GM23338 (cell line): ENCODE measurements around the gene GIGYF2. TPM values are rescaled to one million over a fixed set of nuclear protein-coding genes. Genes with fewer than 3 reads are reported as not detected.

Experiments used
- ATAC-seq: fragments of 200-7000 bp; cut with Tn5 transposase; 3 replicates; pipeline ENCODE4 v1.9.1; 2020
- DNase-seq: peaks from one replicate; pipeline ENCODE4 v3.0.0-alpha.2; 2015; ENCODE audit warnings: low spot score
- H2AFZ ChIP-seq: fragments of 200-600 bp; sonication (generic); 2 replicates; pipeline ENCODE4 v1.8.0; 2016; ENCODE audit warnings: antibody characterized with exemption, mild to moderate bottlenecking, moderate library complexity
- H3F3A ChIP-seq: fragments of 200-600 bp; sonication (generic); replicated peaks from 2 replicates; pipeline ENCODE4 v1.8.0; 2017; ENCODE audit warnings: antibody characterized with exemption, mixed run types, low read depth
- H3K27ac ChIP-seq: fragments of 200-600 bp; sonication (generic); 2 replicates; pipeline ENCODE4 v1.6.1; 2016; ENCODE audit warnings: low read depth
- H3K27me3 ChIP-seq: fragments of 200-600 bp; sonication (generic); 2 replicates; pipeline ENCODE4 v1.8.0; 2016; ENCODE audit warnings: mild to moderate bottlenecking, mixed run types, moderate library complexity; ENCODE audit not compliant: insufficient read depth
- H3K36me3 ChIP-seq: fragments of 200-600 bp; sonication (generic); 2 replicates; pipeline ENCODE4 v1.8.0; 2016; ENCODE audit warnings: mild to moderate bottlenecking; ENCODE audit not compliant: insufficient read depth
- H3K4me1 ChIP-seq: fragments of 200-600 bp; sonication (generic); 2 replicates; pipeline ENCODE4 v1.8.0; 2016; ENCODE audit warnings: mild to moderate bottlenecking, moderate library complexity; ENCODE audit not compliant: insufficient read depth
- H3K4me2 ChIP-seq: fragments of 200-600 bp; sonication (generic); 2 replicates; pipeline ENCODE4 v1.7.1; 2017; ENCODE audit warnings: mixed run types
- H3K4me3 ChIP-seq: fragments of 200-600 bp; sonication (generic); 2 replicates; pipeline ENCODE4 v1.6.1; 2016; ENCODE audit warnings: mixed run types
- H3K79me2 ChIP-seq: fragments of 200-600 bp; sonication (generic); replicated peaks from 2 replicates; pipeline ENCODE4 v1.8.0; 2017; ENCODE audit warnings: mild to moderate bottlenecking; ENCODE audit not compliant: insufficient read depth
- H3K9me2 ChIP-seq: fragments of 200-600 bp; sonication (generic); 2 replicates; pipeline ENCODE4 v1.8.0; 2017; ENCODE audit not compliant: insufficient read depth
- H4K20me1 ChIP-seq: fragments of 200-600 bp; sonication (generic); replicated peaks from 2 replicates; pipeline ENCODE4 v1.8.0; 2017; ENCODE audit warnings: mild to moderate bottlenecking; ENCODE audit not compliant: insufficient read depth
- H3K27ac Mint-ChIP-seq: 2 replicates; pipeline ENCODE4 v1.8.0; 2020; ENCODE audit warnings: inconsistent platforms, mild to moderate bottlenecking, moderate library complexity, mixed read lengths
- H3K27me3 Mint-ChIP-seq: 3 replicates; pipeline ENCODE4 v1.8.0; 2022; ENCODE audit warnings: low read depth, mild to moderate bottlenecking, moderate library complexity, mixed read lengths, inconsistent platforms; ENCODE audit not compliant: insufficient read depth, poor library complexity
- H3K36me3 Mint-ChIP-seq: 3 replicates; pipeline ENCODE4 v1.8.0; 2021; ENCODE audit warnings: low read depth, mild to moderate bottlenecking, inconsistent platforms, moderate library complexity, mixed read lengths
- H3K4me1 Mint-ChIP-seq: 3 replicates; pipeline ENCODE4 v1.8.0; 2020; ENCODE audit warnings: mild to moderate bottlenecking, inconsistent platforms, mixed read lengths
- H3K4me3 Mint-ChIP-seq: 3 replicates; pipeline ENCODE4 v1.8.0; 2021; ENCODE audit warnings: moderate library complexity, mild to moderate bottlenecking, inconsistent platforms, mixed read lengths
- H3K9me3 Mint-ChIP-seq: 3 replicates; pipeline ENCODE4 v1.8.0; 2020; ENCODE audit warnings: moderate library complexity, mild to moderate bottlenecking, inconsistent platforms, mixed read lengths
- JUNB ChIP-seq: IDR thresholded peaks from one replicate; pipeline ENCODE4 v1.6.1; 2016; ENCODE audit warnings: antibody characterized with exemption; ENCODE audit not compliant: unreplicated experiment
- NANOG ChIP-seq: IDR thresholded peaks from 2 replicates; pipeline ENCODE4 v1.6.1; 2016; ENCODE audit warnings: antibody characterized with exemption, borderline replicate concordance
- ZNF462 ChIP-seq: fragments of 250-450 bp; sonication (Bioruptor Pico); IDR thresholded peaks from 2 replicates; pipeline ENCODE4 v1.5.0; 2020; ENCODE audit warnings: mild to moderate bottlenecking, moderate library complexity
- polyA plus RNA-seq: library from polyadenylated mRNA; unstranded; fragments of >200 nt; fragmentation: Nextera tagmentation; extraction: Ambion mirVana; gene quantifications from 2 replicates; pipeline ENCODE4 v1.2.1, GENCODE V29; 2016
- total RNA-seq: library from RNA; depleted of rRNA; stranded (reverse); fragments of >200 nt; shearing (Covaris generic); gene quantifications from 2 replicates; pipeline ENCODE4 v1.2.3, GENCODE V29; 2014

Gene GIGYF2
- total and polyA plus RNA-seq, 2 experiments from 2014 or later = 48.9 to 104 TPM

- TF ChIP-seq ZNF462 (CRISPR knock-in tag) = no peak
- TF ChIP-seq JUNB = no peak
Measured at GRCh38 chr2:232877940-232878511, 180.9 kb downstream of the GIGYF2 start (continued).

GRCh38 chr2:232878855-232879617 is 181.9 kb downstream of the GIGYF2 start:
- ATAC-seq = no peak
- H3K27ac Mint-ChIP-seq = no peak overlapping the region
- TF ChIP-seq NANOG = no peak
- Histone ChIP-seq H3K79me2 (no peaks in the 10 kb centered on the region), H3K4me1 (no peaks in the 10 kb centered on the region; the same call in 1 of the 2 replicates), H4K20me1 (no peaks in the 10 kb centered on the region), H3F3A (no peaks in the 10 kb centered on the region), H3K27ac (no peak overlapping the region), H3K9me2 (no peaks in the 10 kb centered on the region), H2AFZ (no peak overlapping the region), H3K27me3 (peaks cover 28% of the 10 kb centered on the region), H3K4me2 (no peak overlapping the region), H3K36me3 (no peaks in the 10 kb centered on the region), H3K4me3 (no peak overlapping the region)
- no peak overlapping the region for H3K4me3 Mint-ChIP-seq
- no peaks in the 10 kb centered on the region for H3K9me3 Mint-ChIP-seq
- H3K4me1 Mint-ChIP-seq = no peaks in the 10 kb centered on the region; the same call in 2 of the 3 replicates
- DNase-seq = no peak
- no peaks in the 10 kb centered on the region for H3K36me3 Mint-ChIP-seq
- H3K27me3 Mint-ChIP-seq = peaks cover 27% of the 10 kb centered on the region
